ENCODE data around the gene RPS3A. TPM values are rescaled to one million over a fixed set of nuclear protein-coding genes. Genes with fewer than 3 reads are reported as not detected.
"Not testable (repeated sequence)": the region's sequence is repeated elsewhere in the genome, so short reads cannot be mapped to it uniquely, and the experiment has no call there.

RPS3A gene
- total and polyA plus RNA-seq, 7 donors = 3,214 to 6,800 (median 5,269) TPM

- 45 to 46% methylated on average over 14 of the region's 14 CpGs for WGBS, 2 donors
- Histone ChIP-seq H3K27ac (peak overlapping the region in 3 of 4 donors; percentile 34 to 61 (median 43)), H3K4me1 (peaks cover 0 to 10% (median 2%) of the 10 kb centered on the region in 4 donors), H3K9me3 (no peaks in the 10 kb centered on the region), H3K27me3 (no peaks in the 10 kb centered on the region), H3K36me3 (peaks cover 0 to 48% (median 4%) of the 10 kb centered on the region in 4 donors), H3K4me3 (no peak overlapping the region)
- intact Hi-C loops (cut with DNase I) = loop anchor here (1.0 kb wide), 1 partner anchor 245 kb away; no protein-coding TSS in a partner anchor
- no peak for DNase-seq
- peak in 1 of 4 donors; percentile 6 for TF ChIP-seq POLR2AphosphoS5 (IDR thresholded peaks at IDR 0.05)
- TF ChIP-seq POLR2A (IDR thresholded peaks at IDR 0.05) = no peak
- peak; percentile 15 to 76 (median 50) for TF ChIP-seq CTCF (IDR thresholded peaks at IDR 0.05)
Measured at GRCh38 chr4:151117371-151117962, 18.0 kb downstream of the RPS3A start.

DNA sequence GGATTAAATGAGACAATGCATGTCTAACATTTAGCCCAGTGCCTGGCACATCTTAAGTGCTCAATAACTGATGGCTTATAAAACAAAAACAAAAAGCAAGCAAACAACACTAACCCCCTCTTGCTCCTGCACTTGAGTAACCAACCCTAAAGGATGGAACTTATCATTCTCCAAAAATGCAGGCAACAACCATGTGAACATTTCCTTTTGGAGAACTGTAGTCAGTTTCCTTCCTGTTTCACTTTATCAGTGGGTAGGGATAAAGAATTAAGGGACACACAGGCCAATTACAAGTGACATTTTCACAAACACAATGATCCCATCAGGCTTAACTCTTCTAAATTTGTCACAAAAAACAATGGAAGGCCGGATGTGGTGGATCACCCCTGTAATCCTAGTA is 30.4 kb downstream of the RPS3A start:
- no peaks in the 10 kb centered on the region for H3K27me3 ChIP-seq
- H3K9me3 ChIP-seq = no peaks in the 10 kb centered on the region
- H3K36me3 ChIP-seq = peaks cover 0 to 100% (median 36%) of the 10 kb centered on the region in 4 donors
- intact Hi-C loops (cut with DNase I) = no loop called here
- no peak overlapping the region for H3K27ac ChIP-seq
- WGBS, 2 donors = 89 to 92% methylated on average over 1 of the region's 1 CpG
- TF ChIP-seq POLR2A (IDR thresholded peaks at IDR 0.05) = no peak
- no peak for TF ChIP-seq EP300 (IDR thresholded peaks at IDR 0.05)
- no peak for TF ChIP-seq CTCF (IDR thresholded peaks at IDR 0.05)
- TF ChIP-seq POLR2AphosphoS5 (IDR thresholded peaks at IDR 0.05) = no peak
- no peak overlapping the region for H3K4me3 ChIP-seq
- H3K4me1 ChIP-seq = no peaks in the 10 kb centered on the region
- DNase-seq = no peak

GRCh38 chr4:151133311-151133710 is 33.9 kb downstream of the RPS3A start:
- TF ChIP-seq EP300 (IDR thresholded peaks at IDR 0.05) (no peak), POLR2A (IDR thresholded peaks at IDR 0.05) (no peak), CTCF (IDR thresholded peaks at IDR 0.05) (no peak), POLR2AphosphoS5 (IDR thresholded peaks at IDR 0.05) (no peak)
- H3K27me3 ChIP-seq = no peaks in the 10 kb centered on the region
- H3K4me3 ChIP-seq = no peak overlapping the region
- H3K4me1 ChIP-seq = no peaks in the 10 kb centered on the region
- H3K27ac ChIP-seq = no peak overlapping the region
- 74 to 86% methylated on average over 5 of the region's 5 CpGs for WGBS, 2 donors
- intact Hi-C loops (cut with DNase I) = no loop called here
- peaks cover 0 to 91% (median 28%) of the 10 kb centered on the region in 4 donors for H3K36me3 ChIP-seq
- no peaks in the 10 kb centered on the region for H3K9me3 ChIP-seq
- no peak for DNase-seq

GRCh38 chr4:151136048-151136447 is 36.6 kb downstream of the RPS3A start:
- WGBS, 2 donors = 91 to 95% methylated on average over 3 of the region's 3 CpGs
- intact Hi-C loops (cut with DNase I); DNase-seq; H3K9me3 ChIP-seq; H3K27me3 ChIP-seq; H3K4me3 ChIP-seq; H3K27ac ChIP-seq; H3K4me1 ChIP-seq: not testable (repeated sequence)
- peaks cover 0 to 86% (median 26%) of the 10 kb centered on the region in 4 donors for H3K36me3 ChIP-seq

GRCh38 chr4:151139814-151140213 is 40.4 kb downstream of the RPS3A start:
- Histone ChIP-seq H3K27ac (no peak overlapping the region), H3K4me3 (no peak overlapping the region), H3K27me3 (no peaks in the 10 kb centered on the region), H3K36me3 (peaks cover 0 to 86% (median 22%) of the 10 kb centered on the region in 4 donors), H3K9me3 (no peaks in the 10 kb centered on the region), H3K4me1 (peaks cover 0 to 5% (median 0%) of the 10 kb centered on the region in 4 donors)
- 93 to 95% methylated on average over 1 of the region's 1 CpG for WGBS, 2 donors
- DNase-seq = no peak
- intact Hi-C loops (cut with DNase I) = no loop called here
- TF ChIP-seq CTCF (IDR thresholded peaks at IDR 0.05) = no peak
- no peak for TF ChIP-seq POLR2A (IDR thresholded peaks at IDR 0.05)
- no peak for TF ChIP-seq POLR2AphosphoS5 (IDR thresholded peaks at IDR 0.05)
- TF ChIP-seq EP300 (IDR thresholded peaks at IDR 0.05) = no peak
